ENCODE results near the gene RDX. TPM values are rescaled to one million over a fixed set of nuclear protein-coding genes. Genes with fewer than 3 reads are reported as not detected.

The RDX gene
- polyA plus RNA-seq, 4 donors, result 1.6 to 60.6 (median 6.7) TPM

DNA sequence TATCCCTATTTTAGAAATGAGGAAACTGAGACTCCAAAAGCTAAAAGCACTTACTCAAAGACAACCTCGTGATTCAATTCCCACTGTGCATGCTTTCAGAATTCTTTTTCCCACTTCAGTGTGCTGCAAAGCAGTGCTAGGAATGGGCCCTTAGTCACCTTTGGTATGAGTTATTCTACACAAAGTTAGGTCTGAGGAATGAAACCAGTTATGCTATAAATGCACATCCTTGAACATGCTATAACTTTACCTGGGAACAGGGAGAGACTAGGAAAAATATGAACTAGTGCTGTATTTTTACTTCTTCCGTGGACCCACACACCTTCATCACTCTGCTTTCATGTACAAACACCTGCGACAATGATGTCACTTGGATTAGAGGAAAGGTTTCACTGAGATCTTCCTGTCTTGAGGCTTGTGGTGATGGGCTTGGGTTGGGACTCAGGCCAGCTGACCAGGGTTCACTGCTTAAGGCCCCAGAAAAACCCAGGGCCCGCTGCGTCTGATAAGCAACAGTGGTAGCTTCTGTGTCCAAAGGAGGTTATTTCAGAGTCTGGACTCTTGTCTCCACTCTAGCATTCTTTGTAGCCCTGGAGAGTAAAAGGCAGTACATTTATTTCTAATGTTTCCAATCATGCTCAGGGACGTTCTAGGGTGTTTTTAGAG lies 121.6 kb downstream of the RDX start:
- H3K27me3 ChIP-seq (ENCODE audit: control insufficient read depth in 3 of 3, insufficient read depth in 3 of 3, low read length in 3 of 3), result no peaks in the 10 kb centered on the region
- no peaks in the 10 kb centered on the region for H3K9me3 ChIP-seq (ENCODE audit: control insufficient read depth in 2 of 2, insufficient read depth in 1 of 2, low read depth in 1 of 2, low read length in 1 of 2)
- WGBS, 3 donors, result 52 to 75% (median 65%) methylated on average over 6 of the region's 6 CpGs
- H3K4me1 ChIP-seq (ENCODE audit: control insufficient read depth in 3 of 3, insufficient read depth in 2 of 3, low read depth in 1 of 3, low read length in 2 of 3), result no peaks in the 10 kb centered on the region
- no peaks in the 10 kb centered on the region for H3K36me3 ChIP-seq (ENCODE audit: control insufficient read depth in 3 of 3, insufficient read depth in 2 of 3, low read depth in 1 of 3, low read length in 3 of 3)
- no peak for FAIRE-seq
- H3K4me3 ChIP-seq (ENCODE audit: low read depth in 1 of 3, low read length in 3 of 3), result no peak overlapping the region
- peak in 1 of 2 donors; percentile 15 for DNase-seq
- no peak overlapping the region for H3K27ac ChIP-seq (ENCODE audit: low read depth in 1 of 3, low read length in 2 of 3)

DNA sequence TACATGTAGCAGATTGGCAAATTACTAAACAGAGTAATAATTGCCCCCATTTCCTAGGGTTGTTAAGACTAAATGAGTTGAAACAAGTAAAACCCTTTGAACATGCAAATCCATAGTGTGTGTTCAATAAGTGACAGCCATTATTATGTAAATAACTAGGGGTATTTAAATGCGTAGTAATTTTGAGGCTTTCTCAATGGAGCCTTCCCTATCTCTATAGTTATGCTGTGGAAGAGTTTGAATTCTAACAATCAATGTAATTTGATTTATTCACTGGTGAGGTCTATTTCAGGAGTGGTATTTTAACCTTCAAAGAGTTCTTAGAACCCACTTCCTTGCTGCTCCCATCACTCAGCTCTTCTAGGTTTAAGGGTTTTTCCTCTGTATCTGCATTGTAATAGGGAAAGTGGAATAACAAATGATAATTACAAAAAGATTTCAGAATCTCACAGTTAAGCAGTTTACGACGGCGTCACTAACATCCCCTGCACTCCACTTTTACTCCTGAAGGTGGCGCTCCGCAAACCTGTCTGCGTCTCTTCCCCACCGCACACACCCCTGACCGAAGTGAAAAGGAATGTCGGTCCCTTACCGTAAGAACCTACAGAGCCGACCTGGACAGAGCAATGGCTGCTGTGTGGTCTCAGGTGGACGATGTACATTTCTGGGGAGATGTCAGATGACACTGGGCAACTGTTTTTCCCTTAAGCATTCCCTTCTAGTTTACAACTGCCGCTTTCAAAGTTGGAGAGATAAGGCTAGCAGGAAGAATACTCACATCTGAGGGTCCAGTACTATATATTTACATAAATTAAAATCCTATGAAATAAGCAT lies 122.4 kb downstream of the RDX start:
- DNase-seq (peak; percentile 53 to 84), FAIRE-seq (no peak)
- Histone ChIP-seq H3K27me3 (ENCODE audit: control insufficient read depth in 3 of 3, insufficient read depth in 3 of 3, low read length in 3 of 3) (no peaks in the 10 kb centered on the region), H3K4me1 (ENCODE audit: control insufficient read depth in 3 of 3, insufficient read depth in 2 of 3, low read depth in 1 of 3, low read length in 2 of 3) (no peaks in the 10 kb centered on the region), H3K36me3 (ENCODE audit: control insufficient read depth in 3 of 3, insufficient read depth in 2 of 3, low read depth in 1 of 3, low read length in 3 of 3) (no peaks in the 10 kb centered on the region), H3K27ac (ENCODE audit: low read depth in 1 of 3, low read length in 2 of 3) (no peak overlapping the region), H3K9me3 (ENCODE audit: control insufficient read depth in 2 of 2, insufficient read depth in 1 of 2, low read depth in 1 of 2, low read length in 1 of 2) (no peaks in the 10 kb centered on the region), H3K4me3 (ENCODE audit: low read depth in 1 of 3, low read length in 3 of 3) (no peak overlapping the region)
- WGBS, 3 donors, result 7 to 13% (median 13%) methylated on average over 14 of the region's 14 CpGs

DNA sequence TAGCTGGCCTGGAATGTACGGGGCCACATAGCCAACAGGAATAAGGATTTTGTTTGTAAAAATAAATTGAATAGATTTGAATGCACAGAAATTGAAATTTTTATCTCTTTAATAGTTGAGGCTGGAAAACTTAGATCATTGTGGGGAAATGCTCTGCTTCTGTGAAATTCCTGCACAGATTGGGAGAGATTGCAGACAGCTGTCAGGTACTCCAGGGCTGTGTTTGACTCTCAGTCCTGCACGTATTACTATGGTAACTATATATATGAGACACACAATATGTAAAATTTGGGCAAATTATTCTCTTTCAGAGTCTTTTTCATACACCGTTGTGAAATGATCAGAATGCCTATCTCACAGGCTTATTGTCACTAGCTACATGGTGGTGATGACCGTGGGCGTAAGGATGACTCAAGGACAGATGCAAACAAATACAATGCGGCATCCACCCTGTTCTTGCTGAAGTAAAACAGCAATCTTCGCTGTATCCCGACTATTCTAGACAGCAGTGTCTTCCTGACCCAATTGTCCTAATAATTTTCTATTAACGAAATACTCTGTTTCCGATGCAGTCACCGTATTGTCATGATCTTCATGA lies 123.8 kb downstream of the RDX start:
- Histone ChIP-seq H3K27me3 (ENCODE audit: control insufficient read depth in 3 of 3, insufficient read depth in 3 of 3, low read length in 3 of 3) (no peaks in the 10 kb centered on the region), H3K27ac (ENCODE audit: low read depth in 1 of 3, low read length in 2 of 3) (no peak overlapping the region), H3K9me3 (ENCODE audit: control insufficient read depth in 2 of 2, insufficient read depth in 1 of 2, low read depth in 1 of 2, low read length in 1 of 2) (no peaks in the 10 kb centered on the region), H3K36me3 (ENCODE audit: control insufficient read depth in 3 of 3, insufficient read depth in 2 of 3, low read depth in 1 of 3, low read length in 3 of 3) (no peaks in the 10 kb centered on the region), H3K4me3 (ENCODE audit: low read depth in 1 of 3, low read length in 3 of 3) (no peak overlapping the region), H3K4me1 (ENCODE audit: control insufficient read depth in 3 of 3, insufficient read depth in 2 of 3, low read depth in 1 of 3, low read length in 2 of 3) (no peaks in the 10 kb centered on the region)
- FAIRE-seq, result no peak
- DNase-seq, result no peak
- WGBS, 3 donors, result 84 to 92% (median 85%) methylated on average over 11 of the region's 11 CpGs

DNA sequence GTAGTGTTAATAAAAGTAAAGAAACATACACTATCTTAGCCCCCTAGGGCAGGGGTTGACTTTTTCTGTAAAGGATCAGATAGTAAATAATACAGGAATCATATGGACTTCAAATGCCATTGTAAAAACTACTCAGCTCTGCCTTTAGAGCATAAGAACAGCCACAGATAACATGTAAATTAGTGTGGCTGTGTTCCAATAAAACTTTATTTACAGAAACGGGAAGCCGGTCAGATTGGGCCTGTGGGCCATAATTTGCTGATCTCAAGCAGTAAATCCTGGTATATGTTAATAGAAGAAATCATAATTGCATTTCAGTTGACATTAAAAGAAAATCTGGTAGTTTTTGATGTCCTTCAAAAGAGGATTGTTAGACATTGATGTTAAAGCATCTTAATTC lies 126.7 kb downstream of the RDX start:
- H3K36me3 ChIP-seq (ENCODE audit: control insufficient read depth in 3 of 3, insufficient read depth in 2 of 3, low read depth in 1 of 3, low read length in 3 of 3), result peaks cover 0 to 9% (median 0%) of the 10 kb centered on the region in 3 donors
- FAIRE-seq (no peak), DNase-seq (no peak)
- 33 to 65% (median 39%) methylated on average over 2 of the region's 2 CpGs for WGBS, 3 donors
- no peaks in the 10 kb centered on the region for H3K27me3 ChIP-seq (ENCODE audit: control insufficient read depth in 3 of 3, insufficient read depth in 3 of 3, low read length in 3 of 3)
- H3K27ac ChIP-seq (ENCODE audit: low read depth in 1 of 3, low read length in 2 of 3), result no peak overlapping the region
- no peak overlapping the region for H3K4me3 ChIP-seq (ENCODE audit: low read depth in 1 of 3, low read length in 3 of 3)
- no peaks in the 10 kb centered on the region for H3K4me1 ChIP-seq (ENCODE audit: control insufficient read depth in 3 of 3, insufficient read depth in 2 of 3, low read depth in 1 of 3, low read length in 2 of 3)
- H3K9me3 ChIP-seq (ENCODE audit: control insufficient read depth in 2 of 2, insufficient read depth in 1 of 2, low read depth in 1 of 2, low read length in 1 of 2), result no peaks in the 10 kb centered on the region

DNA sequence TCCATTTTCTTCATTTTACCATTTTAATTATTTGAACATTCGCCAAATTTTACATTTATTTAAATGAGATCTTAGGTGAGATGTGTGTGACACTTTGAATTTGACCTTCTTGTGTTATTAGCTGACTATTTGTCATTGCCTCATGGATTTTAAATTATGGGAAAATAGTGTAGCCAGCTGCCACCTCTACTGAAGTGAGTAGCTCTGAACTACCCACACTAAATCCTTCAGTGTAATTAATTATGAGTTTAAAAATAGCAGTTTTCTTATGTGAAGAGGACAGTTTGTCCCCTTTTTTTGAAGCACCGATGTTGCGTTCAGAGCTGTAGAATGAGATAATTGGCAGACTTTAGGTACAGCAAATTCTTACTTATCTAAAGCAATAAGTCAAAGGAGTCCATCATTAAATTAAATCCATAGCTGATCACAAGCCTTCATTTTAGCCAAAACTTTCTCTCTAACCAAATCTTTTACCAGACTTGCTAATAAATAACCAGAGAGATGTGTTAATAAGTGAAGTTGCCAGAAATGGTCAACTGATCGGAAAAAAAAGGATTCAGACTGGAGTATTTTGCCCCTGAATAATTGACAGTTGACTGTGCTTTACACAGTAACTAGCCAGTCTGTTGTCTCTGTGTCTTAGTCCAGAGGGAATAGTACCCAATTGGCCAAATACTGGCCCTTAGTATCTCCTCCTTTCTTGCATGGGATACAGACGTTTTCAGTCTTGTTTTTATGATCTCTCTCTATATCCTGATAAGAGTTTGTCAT lies 128.2 kb downstream of the RDX start:
- WGBS, 3 donors, result 81 to 82% (median 81%) methylated on average over 5 of the region's 5 CpGs
- Histone ChIP-seq H3K27me3 (ENCODE audit: control insufficient read depth in 3 of 3, insufficient read depth in 3 of 3, low read length in 3 of 3) (no peaks in the 10 kb centered on the region), H3K4me1 (ENCODE audit: control insufficient read depth in 3 of 3, insufficient read depth in 2 of 3, low read depth in 1 of 3, low read length in 2 of 3) (no peaks in the 10 kb centered on the region), H3K9me3 (ENCODE audit: control insufficient read depth in 2 of 2, insufficient read depth in 1 of 2, low read depth in 1 of 2, low read length in 1 of 2) (no peaks in the 10 kb centered on the region), H3K4me3 (ENCODE audit: low read depth in 1 of 3, low read length in 3 of 3) (no peak overlapping the region), H3K27ac (ENCODE audit: low read depth in 1 of 3, low read length in 2 of 3) (no peak overlapping the region), H3K36me3 (ENCODE audit: control insufficient read depth in 3 of 3, insufficient read depth in 2 of 3, low read depth in 1 of 3, low read length in 3 of 3) (peaks cover 0 to 17% (median 3%) of the 10 kb centered on the region in 3 donors)
- DNase-seq, result no peak
- no peak for FAIRE-seq

DNA sequence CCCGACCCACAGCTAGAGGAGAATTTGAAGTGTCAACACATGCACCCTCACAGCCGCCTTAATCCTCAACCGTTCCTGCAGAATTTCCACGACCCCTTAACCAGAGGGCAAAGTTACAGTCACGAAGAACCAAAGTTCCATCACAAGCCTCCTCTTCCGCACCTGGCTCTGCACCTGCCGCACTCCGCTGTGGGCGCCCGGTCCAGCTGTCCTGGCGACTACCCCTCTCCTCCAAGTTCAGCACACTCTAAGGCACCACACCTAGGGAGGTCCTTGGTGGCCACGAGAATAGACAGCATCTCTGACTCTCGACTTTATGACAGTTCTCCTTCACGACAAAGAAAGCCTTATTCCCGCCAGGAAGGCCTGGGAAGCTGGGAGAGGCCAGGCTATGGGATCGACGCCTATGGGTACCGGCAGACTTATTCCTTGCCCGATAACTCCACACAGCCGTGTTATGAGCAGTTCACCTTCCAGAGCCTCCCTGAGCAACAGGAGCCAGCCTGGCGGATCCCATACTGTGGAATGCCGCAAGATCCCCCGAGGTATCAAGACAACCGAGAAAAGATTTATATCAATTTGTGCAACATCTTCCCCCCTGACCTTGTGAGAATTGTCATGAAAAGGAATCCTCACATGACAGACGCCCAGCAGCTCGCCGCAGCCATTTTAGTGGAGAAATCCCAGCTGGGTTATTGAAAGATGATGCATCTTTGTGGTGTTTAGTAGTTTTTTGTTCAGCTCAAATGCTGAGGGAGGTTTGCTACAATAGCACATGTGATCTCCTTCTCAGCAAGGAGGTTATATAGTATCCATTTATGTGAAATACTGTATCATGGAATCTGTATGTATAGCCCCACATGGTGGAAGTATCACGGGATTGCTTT lies 131.1 kb downstream of the RDX start:
- Histone ChIP-seq H3K27me3 (ENCODE audit: control insufficient read depth in 3 of 3, insufficient read depth in 3 of 3, low read length in 3 of 3) (no peaks in the 10 kb centered on the region), H3K4me3 (ENCODE audit: low read depth in 1 of 3, low read length in 3 of 3) (no peak overlapping the region), H3K9me3 (ENCODE audit: control insufficient read depth in 2 of 2, insufficient read depth in 1 of 2, low read depth in 1 of 2, low read length in 1 of 2) (no peaks in the 10 kb centered on the region), H3K36me3 (ENCODE audit: control insufficient read depth in 3 of 3, insufficient read depth in 2 of 3, low read depth in 1 of 3, low read length in 3 of 3) (peaks cover 0 to 29% (median 3%) of the 10 kb centered on the region in 3 donors), H3K4me1 (ENCODE audit: control insufficient read depth in 3 of 3, insufficient read depth in 2 of 3, low read depth in 1 of 3, low read length in 2 of 3) (no peaks in the 10 kb centered on the region), H3K27ac (ENCODE audit: low read depth in 1 of 3, low read length in 2 of 3) (no peak overlapping the region)
- FAIRE-seq (no peak), DNase-seq (no peak)
- WGBS, 3 donors, result 93 to 95% (median 95%) methylated on average over 28 of the region's 28 CpGs

DNA sequence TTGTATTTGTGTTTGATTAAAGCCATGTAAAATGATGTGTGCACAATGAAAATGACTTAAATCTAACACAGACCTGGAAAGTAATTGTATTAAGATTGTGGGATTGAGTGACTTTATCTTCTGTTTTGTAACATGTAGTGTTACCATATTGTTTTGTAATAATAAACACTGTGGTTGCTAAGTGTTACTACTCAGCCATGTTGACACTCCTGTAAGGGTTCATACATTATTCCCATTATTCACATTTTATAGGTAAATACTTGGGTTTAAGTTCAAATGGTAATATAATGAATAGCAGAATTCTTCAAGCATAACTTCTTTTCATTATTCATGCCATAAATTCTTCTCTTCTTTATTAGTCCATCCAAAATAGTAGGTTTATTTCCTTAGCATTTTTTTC lies 134.2 kb downstream of the RDX start:
- H3K27me3 ChIP-seq (ENCODE audit: control insufficient read depth in 3 of 3, insufficient read depth in 3 of 3, low read length in 3 of 3), result no peaks in the 10 kb centered on the region
- H3K4me1 ChIP-seq (ENCODE audit: control insufficient read depth in 3 of 3, insufficient read depth in 2 of 3, low read depth in 1 of 3, low read length in 2 of 3), result no peaks in the 10 kb centered on the region
- no peaks in the 10 kb centered on the region for H3K9me3 ChIP-seq (ENCODE audit: control insufficient read depth in 2 of 2, insufficient read depth in 1 of 2, low read depth in 1 of 2, low read length in 1 of 2)
- no peak for DNase-seq
- no peak for FAIRE-seq
- peaks cover 0 to 43% (median 5%) of the 10 kb centered on the region in 3 donors for H3K36me3 ChIP-seq (ENCODE audit: control insufficient read depth in 3 of 3, insufficient read depth in 2 of 3, low read depth in 1 of 3, low read length in 3 of 3)
- no peak overlapping the region for H3K4me3 ChIP-seq (ENCODE audit: low read depth in 1 of 3, low read length in 3 of 3)
- no peak overlapping the region for H3K27ac ChIP-seq (ENCODE audit: low read depth in 1 of 3, low read length in 2 of 3)
